ENCODE data around the gene ITPRIP. TPM values are rescaled to one million over a fixed set of nuclear protein-coding genes. Genes with fewer than 3 reads are reported as not detected.

The ITPRIP gene
- total RNA-seq, 4 donors from 2014 or later = 28.0 to 44.2 (median 29.4) TPM

DNA sequence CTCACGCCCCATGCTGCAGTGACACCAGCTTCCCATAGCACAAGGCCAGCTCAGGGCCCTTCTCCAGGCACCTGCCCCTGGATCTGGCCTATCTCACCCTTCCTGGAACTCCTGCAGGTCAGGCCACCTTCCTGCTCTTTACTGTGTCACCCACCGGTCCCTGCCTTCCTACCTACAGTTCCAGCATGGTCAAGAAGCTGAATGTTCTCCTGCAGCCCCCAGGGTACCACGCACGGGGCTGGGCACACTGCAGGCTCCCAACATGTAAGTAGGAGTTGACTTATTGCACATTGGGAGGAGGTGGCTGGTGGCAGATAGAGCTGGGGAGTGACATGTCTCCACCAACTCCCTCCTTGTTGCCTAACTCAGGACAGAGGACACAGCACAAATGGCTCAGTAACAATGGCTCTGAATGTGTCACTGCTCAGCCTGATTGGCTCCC, 14.5 kb downstream of the ITPRIP start:
- Histone ChIP-seq H3K4me3 (replicated peaks in 1 of 3) (no peak overlapping the region), H3K9me3 (no peaks in the 10 kb centered on the region), H3K27ac (peak overlapping the region in 2 of 3 donors; percentile 98 to 99), H3K4me1 (peaks cover 98 to 99% of the 10 kb centered on the region in 2 donors), H3K27me3 (no peaks in the 10 kb centered on the region), H3K36me3 (no peaks in the 10 kb centered on the region)
- WGBS, 2 donors = 95 to 100% methylated on average over 4 of the region's 4 CpGs
- TF ChIP-seq POLR2A (IDR thresholded peaks at IDR 0.05) = no peak
- TF ChIP-seq, protein P1, sequence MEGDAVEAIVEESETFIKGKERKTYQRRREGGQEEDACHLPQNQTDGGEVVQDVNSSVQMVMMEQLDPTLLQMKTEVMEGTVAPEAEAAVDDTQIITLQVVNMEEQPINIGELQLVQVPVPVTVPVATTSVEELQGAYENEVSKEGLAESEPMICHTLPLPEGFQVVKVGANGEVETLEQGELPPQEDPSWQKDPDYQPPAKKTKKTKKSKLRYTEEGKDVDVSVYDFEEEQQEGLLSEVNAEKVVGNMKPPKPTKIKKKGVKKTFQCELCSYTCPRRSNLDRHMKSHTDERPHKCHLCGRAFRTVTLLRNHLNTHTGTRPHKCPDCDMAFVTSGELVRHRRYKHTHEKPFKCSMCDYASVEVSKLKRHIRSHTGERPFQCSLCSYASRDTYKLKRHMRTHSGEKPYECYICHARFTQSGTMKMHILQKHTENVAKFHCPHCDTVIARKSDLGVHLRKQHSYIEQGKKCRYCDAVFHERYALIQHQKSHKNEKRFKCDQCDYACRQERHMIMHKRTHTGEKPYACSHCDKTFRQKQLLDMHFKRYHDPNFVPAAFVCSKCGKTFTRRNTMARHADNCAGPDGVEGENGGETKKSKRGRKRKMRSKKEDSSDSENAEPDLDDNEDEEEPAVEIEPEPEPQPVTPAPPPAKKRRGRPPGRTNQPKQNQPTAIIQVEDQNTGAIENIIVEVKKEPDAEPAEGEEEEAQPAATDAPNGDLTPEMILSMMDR (IDR thresholded peaks at IDR 0.05) = no peak
- intact Hi-C loops (cut with DNase I) = no loop called here
- no peak for DNase-seq

DNA sequence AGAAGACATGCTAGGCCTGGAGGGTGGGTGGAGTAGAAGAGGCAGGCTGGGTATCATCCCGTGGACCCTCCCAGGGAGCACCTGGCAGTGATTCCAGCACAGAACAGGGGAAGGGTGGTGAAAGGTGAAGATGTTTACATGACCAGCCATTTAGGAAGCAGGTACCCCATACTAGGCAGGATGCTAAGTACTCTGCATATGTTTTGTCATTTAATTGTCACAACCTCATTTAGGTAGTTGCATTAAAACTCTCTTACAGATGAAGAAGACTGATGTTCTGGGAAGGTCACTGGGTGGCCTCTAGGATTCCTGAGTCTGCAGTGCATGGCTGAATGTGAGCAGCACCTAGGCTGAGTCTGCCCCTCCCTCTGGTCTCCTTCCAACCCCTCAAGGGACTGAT, 15.2 kb downstream of the ITPRIP start:
- TF ChIP-seq, protein P1 (IDR thresholded peaks at IDR 0.05) = no peak
- DNase-seq = no peak
- WGBS, 2 donors = 89 to 97% methylated on average over 1 of the region's 1 CpG

DNA sequence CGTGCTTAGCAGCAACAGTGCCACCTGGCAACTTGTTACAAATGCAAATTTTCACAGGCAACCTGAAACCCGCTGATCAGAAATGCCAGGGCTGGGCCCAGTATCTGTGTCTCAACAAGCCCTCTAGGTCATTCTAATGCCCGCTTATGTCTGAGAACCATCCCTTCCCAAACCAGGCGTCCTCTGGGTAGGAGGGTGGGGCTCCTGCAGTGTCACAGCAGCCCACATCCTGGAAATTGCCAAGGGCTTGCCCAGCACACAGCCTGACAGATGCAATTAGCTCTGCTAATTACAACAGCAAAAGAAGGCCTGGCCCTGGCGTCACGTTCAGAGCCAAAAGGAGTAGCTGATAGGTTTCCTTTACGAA, 15.9 kb downstream of the ITPRIP start:
- Histone ChIP-seq H3K4me1 (peaks cover 95 to 98% of the 10 kb centered on the region in 2 donors), H3K9me3 (no peaks in the 10 kb centered on the region), H3K36me3 (no peaks in the 10 kb centered on the region), H3K27ac (peak overlapping the region in 2 of 3 donors; percentile 6 to 37), H3K27me3 (no peaks in the 10 kb centered on the region), H3K4me3 (replicated peaks in 1 of 3) (no peak overlapping the region)
- TF ChIP-seq, protein P1 (IDR thresholded peaks at IDR 0.05) = no peak
- no peak for TF ChIP-seq POLR2A (IDR thresholded peaks at IDR 0.05)
- WGBS, 2 donors = 63 to 71% methylated on average over 7 of the region's 7 CpGs
- intact Hi-C loops (cut with DNase I) = no loop called here
- DNase-seq = no peak

More for the DNA sequence above, 15.2 kb downstream of the ITPRIP start:
- H3K36me3 ChIP-seq = no peaks in the 10 kb centered on the region
- H3K4me3 ChIP-seq (replicated peaks in 1 of 3) = no peak overlapping the region
- H3K9me3 ChIP-seq = no peaks in the 10 kb centered on the region
- intact Hi-C loops (cut with DNase I) = no loop called here
- peak overlapping the region in 2 of 3 donors; percentile 6 to 37 for H3K27ac ChIP-seq
- H3K27me3 ChIP-seq = no peaks in the 10 kb centered on the region
- H3K4me1 ChIP-seq = peaks cover 95 to 98% of the 10 kb centered on the region in 2 donors

DNA sequence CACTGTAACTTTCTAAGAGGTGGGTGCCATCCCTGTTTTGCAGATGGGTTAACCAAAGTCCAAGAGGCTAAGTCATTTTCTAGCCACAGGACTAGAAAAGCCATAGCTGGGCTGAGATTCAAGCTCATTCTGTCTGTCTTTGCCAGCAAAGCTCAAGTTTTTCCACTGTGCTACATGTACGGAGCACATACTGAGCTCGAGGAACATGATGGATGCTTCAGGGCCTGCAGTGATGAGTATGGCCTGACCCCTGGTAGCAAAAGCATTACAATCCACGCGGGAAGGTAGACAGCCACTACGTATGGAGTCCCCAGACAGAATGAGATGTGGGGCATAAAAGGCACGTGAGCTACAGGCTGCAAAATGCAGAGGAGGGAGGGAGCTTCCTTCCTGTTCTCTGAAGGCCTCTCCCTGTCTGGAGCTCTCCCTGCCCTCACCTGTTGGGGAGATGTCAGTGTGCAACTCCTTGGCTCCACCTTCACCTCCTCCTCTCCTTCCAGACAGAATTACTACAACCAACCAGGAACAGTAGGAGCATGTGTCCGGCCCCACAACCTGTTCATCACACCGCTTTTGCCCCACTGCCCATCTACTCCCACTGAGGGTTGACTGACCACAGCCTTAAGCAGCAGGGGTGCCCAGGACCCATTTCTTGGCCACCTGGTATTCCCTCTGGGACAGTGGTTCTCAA, 16.4 kb downstream of the ITPRIP start:
- no peaks in the 10 kb centered on the region for H3K27me3 ChIP-seq
- H3K4me1 ChIP-seq = peaks cover 95 to 98% of the 10 kb centered on the region in 2 donors
- no peaks in the 10 kb centered on the region for H3K36me3 ChIP-seq
- H3K27ac ChIP-seq = peak overlapping the region in 1 of 3 donors; percentile 37
- H3K9me3 ChIP-seq = no peaks in the 10 kb centered on the region
- DNase-seq = no peak
- H3K4me3 ChIP-seq (replicated peaks in 1 of 3) = no peak overlapping the region
- no peak for TF ChIP-seq POLR2A (IDR thresholded peaks at IDR 0.05)
- TF ChIP-seq, protein P1 (IDR thresholded peaks at IDR 0.05) = no peak
- 70 to 71% methylated on average over 8 of the region's 8 CpGs for WGBS, 2 donors
- intact Hi-C loops (cut with DNase I) = no loop called here

DNA sequence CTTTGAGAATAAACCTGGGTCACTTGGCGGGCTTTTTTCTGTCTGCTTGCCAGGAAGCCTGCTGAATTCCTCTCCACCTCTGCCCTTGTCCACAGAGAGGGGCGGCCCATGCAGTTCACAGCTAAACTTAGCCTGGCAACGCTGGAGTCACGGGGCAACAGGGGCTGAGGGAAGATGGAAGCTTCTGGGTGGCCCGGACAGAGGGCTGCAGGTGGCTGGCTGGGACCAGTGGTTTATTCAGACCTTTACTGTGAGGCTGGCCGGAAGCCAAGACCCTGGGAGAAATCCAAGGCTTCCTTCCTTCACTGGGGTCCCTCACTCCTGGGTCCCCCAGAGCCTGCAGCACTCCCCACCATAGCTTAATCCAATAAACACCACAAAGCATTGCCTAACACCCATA, 17.0 kb downstream of the ITPRIP start:
- H3K4me3 ChIP-seq (replicated peaks in 1 of 3) = no peak overlapping the region
- WGBS, 2 donors = 74 to 92% methylated on average over 5 of the region's 6 CpGs
- no peaks in the 10 kb centered on the region for H3K36me3 ChIP-seq
- intact Hi-C loops (cut with DNase I) = no loop called here
- H3K9me3 ChIP-seq = no peaks in the 10 kb centered on the region
- no peak for TF ChIP-seq POLR2A (IDR thresholded peaks at IDR 0.05)
- TF ChIP-seq, protein P1 (IDR thresholded peaks at IDR 0.05) = no peak
- no peaks in the 10 kb centered on the region for H3K27me3 ChIP-seq
- DNase-seq = no peak
- peaks cover 93 to 98% of the 10 kb centered on the region in 2 donors for H3K4me1 ChIP-seq
- H3K27ac ChIP-seq = peak overlapping the region in 1 of 3 donors; percentile 26
